ENCODE data around the gene SNX25. TPM values are rescaled to one million over a fixed set of nuclear protein-coding genes. Genes with fewer than 3 reads are reported as not detected.

The SNX25 gene
- polyA plus RNA-seq, 1 of the 3 experiments (the other 2 are of a cell fraction), result 8.5 TPM

GRCh38 chr4:185179488-185179887 is 29.9 kb upstream of the SNX25 start:
- Histone ChIP-seq H2AFZ (ENCODE audit: low read depth) (no peak overlapping the region), H3K27ac (ENCODE audit: low read depth in 2 of 2, low read length in 1 of 2) (no peak overlapping the region), H3K36me3 (replicated peaks in 1 of 2; ENCODE audit: control insufficient read depth in 1 of 2, insufficient read depth in 2 of 2, low read length in 1 of 2) (peaks cover 7 to 17% of the 10 kb centered on the region in 2 experiments), H3K4me2 (no peak overlapping the region), H3K79me2 (ENCODE audit: insufficient read depth) (peaks cover 69% of the 10 kb centered on the region), H3K4me3 (ENCODE audit: low read depth in 2 of 2, low read length in 1 of 2) (no peak overlapping the region), H3F3A (replicated peaks; ENCODE audit: insufficient read depth) (peaks cover 12% of the 10 kb centered on the region), H3K9me2 (no peaks in the 10 kb centered on the region), H3K9me3 (no peaks in the 10 kb centered on the region), H3K4me1 (ENCODE audit: control insufficient read depth in 1 of 2, insufficient read depth in 2 of 2, low read depth in 1 of 2, low read length in 1 of 2) (peaks cover 0 to 19% of the 10 kb centered on the region in 2 experiments; a peak in 3 of 4 replicates), H4K20me1 (ENCODE audit: insufficient read depth) (peaks cover 11% of the 10 kb centered on the region), H3K27me3 (ENCODE audit: insufficient read depth) (no peaks in the 10 kb centered on the region), H3K9ac (no peak overlapping the region)
- ChIA-PET POLR2A (no interaction called here), CTCF (interaction anchor here (1.5 kb wide), 1 partner anchor 45 kb away, joined by 3 read pairs; no protein-coding TSS in a partner anchor)
- TF ChIP-seq IRF3 (IDR thresholded peaks at IDR 0.05; ENCODE audit: low read depth, low read length) (no peak), FOSL2 (IDR thresholded peaks at IDR 0.05; ENCODE audit: borderline replicate concordance, low read depth) (no peak), PBX3 (IDR thresholded peaks at IDR 0.05) (no peak), NRF1 (IDR thresholded peaks at IDR 0.05; ENCODE audit: low read depth, low read length) (no peak), JUND (IDR thresholded peaks at IDR 0.05) (no peak), NFIC (IDR thresholded peaks at IDR 0.05; ENCODE audit: borderline replicate concordance) (no peak), GATA2 (CRISPR knock-in tag; IDR thresholded peaks at IDR 0.05) (no peak), EZH2phosphoT487 (IDR thresholded peaks at IDR 0.05; ENCODE audit: borderline replicate concordance, low read depth) (no peak), RFX5 (IDR thresholded peaks at IDR 0.05; ENCODE audit: low read length) (no peak), FOXM1 (IDR thresholded peaks at IDR 0.05; ENCODE audit: low read depth) (no peak), CTCF (IDR thresholded peaks at IDR 0.05) (no peak), SMC3 (IDR thresholded peaks at IDR 0.05; ENCODE audit: low read depth, low read length) (no peak), MXI1 (IDR thresholded peaks at IDR 0.05; ENCODE audit: low read depth, low read length) (no peak), YY1 (IDR thresholded peaks at IDR 0.05; ENCODE audit: low read depth) (no peak), ELF1 (IDR thresholded peaks at IDR 0.05) (no peak), USF2 (IDR thresholded peaks at IDR 0.05; ENCODE audit: borderline replicate concordance, low read depth, low read length) (no peak)
- no peak for DNase-seq
- WGBS (ENCODE audit: low lambda C conversion rate), result 95% methylated on average over 2 of the region's 3 CpGs
